ENCODE data around the gene EXOC4.

DNA sequence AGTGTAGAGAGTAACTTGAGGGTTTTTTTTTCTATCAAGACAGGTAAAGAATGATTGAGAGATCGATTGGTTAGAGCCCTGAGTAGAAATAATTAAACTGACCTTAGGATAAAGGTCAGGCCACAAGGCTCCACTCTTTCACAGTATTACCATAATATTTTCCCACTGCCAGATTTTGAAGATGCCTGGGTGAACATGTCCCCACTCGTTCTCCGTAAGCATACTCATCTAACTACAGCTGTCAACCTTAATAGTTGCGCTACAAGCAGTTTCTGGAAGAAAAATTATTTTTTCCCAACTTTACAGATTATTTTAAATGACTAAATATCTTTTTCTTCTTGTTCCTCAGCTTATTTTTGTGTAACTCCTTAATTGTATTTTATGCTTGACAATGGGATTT is 671.1 kb downstream of the EXOC4 start:
- TF ChIP-seq POLR2A (IDR thresholded peaks at IDR 0.05; ENCODE audit: low read length) (no peak), GATA1 (IDR thresholded peaks at IDR 0.05; ENCODE audit: low read depth, low read length) (no peak)

Data from erythroblast (primary cell).